ENCODE measurements around the gene LPP.

The LPP gene

DNA sequence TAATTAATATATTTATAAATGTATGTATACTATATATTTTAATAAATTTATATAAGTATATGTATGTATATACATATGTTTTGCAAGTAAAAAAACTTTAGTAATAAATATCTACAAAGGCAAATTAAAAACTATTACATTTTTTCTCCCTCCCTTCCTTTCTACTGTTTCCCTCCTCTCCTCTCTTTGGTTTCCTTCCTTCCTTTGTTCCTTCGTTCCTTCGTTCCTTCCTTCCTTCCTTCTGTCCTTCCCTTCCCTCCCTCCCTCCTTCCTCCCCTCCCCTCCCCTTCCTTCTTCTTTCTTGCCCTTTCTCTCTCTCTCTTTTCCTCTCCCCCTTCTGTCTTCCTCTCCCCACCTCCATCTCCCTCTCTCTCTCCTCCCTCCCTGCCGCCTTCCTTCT is 423.6 kb downstream of the LPP start:
- no peaks in the 10 kb centered on the region for H3K9me3 ChIP-seq (replicated peaks; ENCODE audit: insufficient read depth, low read length)
- H3K36me3 ChIP-seq (replicated peaks; ENCODE audit: insufficient read depth, low read length) = no peaks in the 10 kb centered on the region
- H3K27me3 ChIP-seq (replicated peaks; ENCODE audit: insufficient read depth, low read length) = no peaks in the 10 kb centered on the region
- H3K79me2 ChIP-seq (ENCODE audit: low read length) = no peaks in the 10 kb centered on the region
- no peak overlapping the region for H2AFZ ChIP-seq (ENCODE audit: low read length)
- no peak for TF ChIP-seq CTCF (IDR thresholded peaks at IDR 0.05; ENCODE audit: low read length)
- H3K27ac ChIP-seq (ENCODE audit: low read length) = no peak overlapping the region
- H3K4me3 ChIP-seq (ENCODE audit: low read length) = no peak overlapping the region
- H3F3A ChIP-seq (ENCODE audit: insufficient read depth, low read length) = no peaks in the 10 kb centered on the region
- H3K4me1 ChIP-seq (ENCODE audit: low read length) = no peaks in the 10 kb centered on the region
- H3K9me2 ChIP-seq (replicated peaks; ENCODE audit: insufficient read depth, low read length) = no peaks in the 10 kb centered on the region
- H3K9ac ChIP-seq (ENCODE audit: low read length) = no peak overlapping the region
- no peak for DNase-seq
- no peaks in the 10 kb centered on the region for H4K20me1 ChIP-seq (ENCODE audit: insufficient read depth, low read length)
- no peak overlapping the region for H3K4me2 ChIP-seq (ENCODE audit: low read depth, low read length)

DNA sequence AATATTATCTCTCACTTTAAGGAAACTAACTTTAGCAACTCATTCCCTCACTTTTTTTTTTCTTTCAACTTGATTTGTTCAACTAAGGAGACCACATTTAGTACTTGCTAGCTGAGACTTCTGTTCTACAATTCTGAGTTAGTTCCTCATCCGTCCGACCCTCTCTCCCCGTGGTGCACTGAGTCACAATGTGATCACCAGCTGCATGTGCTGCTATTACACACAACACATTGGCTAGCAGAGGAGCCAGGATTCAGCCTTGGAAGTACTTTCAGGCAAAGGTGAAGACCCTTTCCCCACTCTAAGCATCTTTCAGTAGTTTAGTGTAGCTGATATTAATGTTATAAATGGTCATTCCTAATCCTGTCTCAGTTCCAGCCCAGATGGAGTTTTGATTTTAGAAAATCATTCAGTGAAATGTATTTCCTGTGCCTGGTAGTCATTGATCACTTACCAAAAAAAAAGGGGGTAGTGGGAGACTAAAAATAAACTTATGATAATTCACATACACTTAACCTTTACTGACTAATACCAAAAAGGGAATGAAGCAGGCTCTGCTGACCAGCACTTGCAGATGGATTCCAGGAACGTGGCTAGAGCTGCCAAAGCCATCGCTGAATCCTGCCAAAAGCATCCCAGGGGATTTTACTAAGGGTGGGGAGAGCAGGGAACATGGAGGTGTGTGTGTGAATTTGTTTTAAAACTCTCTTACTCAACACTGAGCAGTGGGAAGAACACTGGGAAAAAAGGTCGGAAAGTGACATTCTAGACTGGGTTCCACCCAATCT is 424.8 kb downstream of the LPP start:
- Histone ChIP-seq H3K79me2 (ENCODE audit: low read length) (no peaks in the 10 kb centered on the region), H3K9me3 (replicated peaks; ENCODE audit: insufficient read depth, low read length) (no peaks in the 10 kb centered on the region), H2AFZ (ENCODE audit: low read length) (no peak overlapping the region), H3K4me3 (ENCODE audit: low read length) (no peak overlapping the region), H3K4me1 (ENCODE audit: low read length) (no peaks in the 10 kb centered on the region), H4K20me1 (ENCODE audit: insufficient read depth, low read length) (no peaks in the 10 kb centered on the region), H3K9ac (ENCODE audit: low read length) (no peak overlapping the region), H3K36me3 (replicated peaks; ENCODE audit: insufficient read depth, low read length) (no peaks in the 10 kb centered on the region), H3K9me2 (replicated peaks; ENCODE audit: insufficient read depth, low read length) (no peaks in the 10 kb centered on the region), H3K4me2 (ENCODE audit: low read depth, low read length) (no peak overlapping the region), H3F3A (ENCODE audit: insufficient read depth, low read length) (no peaks in the 10 kb centered on the region), H3K27ac (ENCODE audit: low read length) (no peak overlapping the region), H3K27me3 (replicated peaks; ENCODE audit: insufficient read depth, low read length) (no peaks in the 10 kb centered on the region)
- TF ChIP-seq EZH2phosphoT487 (IDR thresholded peaks at IDR 0.05; ENCODE audit: low read length) (no peak), EZH2 (optimal IDR thresholded peaks at IDR 0.05; ENCODE audit: low read depth, low read length) (no peak), CTCF (IDR thresholded peaks at IDR 0.05; ENCODE audit: low read length) (no peak)
- no peak for DNase-seq

DNA sequence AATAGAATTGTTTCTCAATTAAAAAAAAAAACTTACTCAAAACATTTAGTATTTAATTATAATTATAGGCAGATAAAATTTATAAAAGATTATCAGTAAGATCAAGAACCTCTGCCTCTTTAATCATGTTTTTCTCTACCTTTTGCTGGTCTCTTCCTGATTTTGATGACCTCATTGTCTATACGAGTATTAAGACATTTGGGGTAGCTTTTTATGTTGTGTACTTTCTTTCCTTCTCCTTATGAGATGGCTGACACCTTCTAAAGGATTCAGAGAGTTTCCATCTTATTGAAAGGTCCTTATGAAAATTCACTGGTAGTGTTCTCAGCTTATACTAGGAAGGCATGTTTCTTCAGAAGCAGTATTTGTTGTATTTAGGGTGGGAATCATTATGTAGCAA is 426.3 kb downstream of the LPP start:
- no peaks in the 10 kb centered on the region for H3F3A ChIP-seq (ENCODE audit: insufficient read depth, low read length)
- H3K9ac ChIP-seq (ENCODE audit: low read length) = no peak overlapping the region
- no peaks in the 10 kb centered on the region for H3K4me1 ChIP-seq (ENCODE audit: low read length)
- no peaks in the 10 kb centered on the region for H3K79me2 ChIP-seq (ENCODE audit: low read length)
- H3K9me3 ChIP-seq (replicated peaks; ENCODE audit: insufficient read depth, low read length) = no peaks in the 10 kb centered on the region
- no peaks in the 10 kb centered on the region for H3K27me3 ChIP-seq (replicated peaks; ENCODE audit: insufficient read depth, low read length)
- no peaks in the 10 kb centered on the region for H3K9me2 ChIP-seq (replicated peaks; ENCODE audit: insufficient read depth, low read length)
- DNase-seq = no peak
- no peak overlapping the region for H3K4me2 ChIP-seq (ENCODE audit: low read depth, low read length)
- no peaks in the 10 kb centered on the region for H3K36me3 ChIP-seq (replicated peaks; ENCODE audit: insufficient read depth, low read length)
- H3K4me3 ChIP-seq (ENCODE audit: low read length) = no peak overlapping the region
- H2AFZ ChIP-seq (ENCODE audit: low read length) = no peak overlapping the region
- H3K27ac ChIP-seq (ENCODE audit: low read length) = no peak overlapping the region
- no peaks in the 10 kb centered on the region for H4K20me1 ChIP-seq (ENCODE audit: insufficient read depth, low read length)
- TF ChIP-seq CTCF (IDR thresholded peaks at IDR 0.05; ENCODE audit: low read length) (no peak), EZH2phosphoT487 (IDR thresholded peaks at IDR 0.05; ENCODE audit: low read length) (no peak), EZH2 (optimal IDR thresholded peaks at IDR 0.05; ENCODE audit: low read depth, low read length) (no peak)

Measured in MM.1S (cell line).